Measurements from ENCODE around the gene BBLN. TPM values are rescaled to one million over a fixed set of nuclear protein-coding genes. Genes with fewer than 3 reads are reported as not detected.

Gene BBLN
- total and polyA plus RNA-seq, 2 donors (not counting 1 experiment from before 2014, with no cell fraction given), result 44.3 to 148 TPM

DNA sequence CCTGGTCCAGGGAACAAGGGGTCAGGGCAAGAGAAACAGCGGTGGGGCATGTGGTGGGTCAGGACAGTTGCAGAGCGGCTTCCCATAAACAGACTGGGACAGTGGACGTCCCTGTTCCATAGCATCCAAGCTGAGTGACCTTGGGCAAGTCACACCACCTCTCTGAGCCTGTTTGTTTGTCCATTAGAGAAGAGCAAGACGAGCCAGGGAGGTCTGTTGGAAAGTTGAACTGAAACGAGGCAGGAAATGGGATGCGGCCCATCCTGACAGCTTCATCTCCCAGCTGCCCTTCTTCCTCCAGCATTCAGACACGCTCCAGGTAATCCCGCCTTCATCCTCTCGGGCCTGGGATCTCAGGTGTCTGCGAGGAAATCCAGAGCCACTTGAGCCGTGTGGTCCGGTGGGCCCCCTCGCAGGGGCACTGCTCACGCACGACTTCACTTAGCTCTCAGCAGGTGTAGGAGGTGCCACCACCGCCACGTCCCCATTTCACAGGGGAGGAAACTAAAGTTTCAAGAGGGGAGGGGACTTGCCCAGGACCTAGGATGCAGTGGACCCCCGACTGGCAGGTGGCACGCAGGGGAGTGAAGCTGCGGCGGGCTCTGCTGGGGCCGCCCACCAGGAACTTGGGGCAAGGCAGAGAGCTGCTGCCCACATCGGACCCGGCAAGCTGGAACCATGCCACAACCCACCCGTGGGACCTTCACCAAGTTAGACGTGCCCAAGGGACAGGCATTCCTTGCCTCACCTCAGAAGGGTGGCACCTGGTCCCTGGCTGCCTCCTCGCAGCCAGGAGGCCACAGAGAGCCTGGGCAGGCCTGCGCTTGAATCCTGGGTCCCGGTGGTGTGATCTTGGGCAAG lies 45.5 kb upstream of the BBLN start:
- Histone ChIP-seq H3K9me3 (ENCODE audit: control extremely low read depth in 1 of 3, control insufficient read depth in 2 of 3, insufficient read depth in 1 of 3, low read length in 2 of 3) (peaks cover 0 to 6% (median 0%) of the 10 kb centered on the region in 3 donors), H3K27me3 (replicated peaks in 1 of 4; ENCODE audit: control extremely low read depth in 1 of 4, control insufficient read depth in 3 of 4, insufficient read depth in 4 of 4, low read length in 3 of 4) (no peaks in the 10 kb centered on the region), H3K9ac (ENCODE audit: low read length) (no peak overlapping the region), H3K4me1 (ENCODE audit: control insufficient read depth in 2 of 2, insufficient read depth in 2 of 2, low read length in 2 of 2) (peaks cover 37 to 42% of the 10 kb centered on the region in 2 donors), H4K20me1 (ENCODE audit: control insufficient read depth, insufficient read depth, low read length, poor library complexity, severe bottlenecking) (peaks cover 6% of the 10 kb centered on the region), H3K4me2 (replicated peaks; ENCODE audit: low read depth, low read length, poor library complexity, severe bottlenecking) (peak overlapping the region; percentile 65), H3K36me3 (replicated peaks in 1 of 2; ENCODE audit: control extremely low read depth in 1 of 2, control insufficient read depth in 1 of 2, extremely low read depth in 1 of 2, insufficient read depth in 2 of 2, low read length in 1 of 2) (peaks cover 2 to 5% of the 10 kb centered on the region in 2 experiments), H2AFZ (ENCODE audit: insufficient read depth, low read depth, low read length, poor library complexity, severe bottlenecking) (peak overlapping the region; percentile 26), H3K27ac (ENCODE audit: low read length in 2 of 2) (peak overlapping the region; percentile 68 to 70), H3K79me2 (ENCODE audit: control insufficient read depth, insufficient read depth, low read length) (peaks cover 8% of the 10 kb centered on the region), H3K4me3 (ENCODE audit: control extremely low read depth in 1 of 5, extremely low read depth in 1 of 5, insufficient read depth in 1 of 5, low read depth in 2 of 5, low read length in 4 of 5) (no peak overlapping the region)
- no peaks in the 10 kb centered on the region for H3K9me3 Mint-ChIP-seq (ENCODE audit: insufficient read depth)
- 75% methylated on average over 26 of the region's 29 CpGs for WGBS (ENCODE audit: insufficient coverage)
- DNase-seq, result no peak
- H3K4me1 Mint-ChIP-seq, result peaks cover 43% of the 10 kb centered on the region
- intact Hi-C loops (cut with micrococcal nuclease), result loop anchor here (5.0 kb wide), 2 partner anchors 137 to 157 kb away; no protein-coding TSS in a partner anchor
- no peaks in the 10 kb centered on the region for H3K27me3 Mint-ChIP-seq
- peak overlapping the region; percentile 37 for H3K4me3 Mint-ChIP-seq
- H3K27ac Mint-ChIP-seq, result peak overlapping the region; percentile 76
- ChIA-PET POLR2A (interaction anchor here (1.6 to 1.9 kb wide), 2 partner anchors 13 to 20 kb away, joined by 5 to 12 read pairs; partner anchors contain the start of gene PTGES2), CTCF (interaction anchor here (0.6 to 5.7 kb wide), 9 partner anchors 13 to 182 kb away, joined by 3 to 49 read pairs (median 8); partner anchors contain the start of gene PTGES2)
- ATAC-seq (ENCODE audit: low read depth), result no peak
- TF ChIP-seq EZH2 (IDR thresholded peaks at IDR 0.05; ENCODE audit: borderline replicate concordance, insufficient read depth, low read depth, low read length, poor library complexity, severe bottlenecking) (no peak), CTCF (IDR thresholded peaks at IDR 0.05) (no peak)

Data from B cell (primary cell).